NCI-H446 (cell line): ENCODE results near the gene LETM1.

ENCODE experiments used
- DNase-seq, 2 experiments: peaks; one replicate each; lab custom pipeline; 2025; lab: John Stamatoyannopoulos, UW

LETM1 gene

GRCh38 chr4:1826531-1827350 is 29.2 kb downstream of the LETM1 start:
- no peak for DNase-seq

- DNase-seq: no peak
Observed at GRCh38 chr4:1825326-1825725, 30.6 kb downstream of the LETM1 start.

DNA sequence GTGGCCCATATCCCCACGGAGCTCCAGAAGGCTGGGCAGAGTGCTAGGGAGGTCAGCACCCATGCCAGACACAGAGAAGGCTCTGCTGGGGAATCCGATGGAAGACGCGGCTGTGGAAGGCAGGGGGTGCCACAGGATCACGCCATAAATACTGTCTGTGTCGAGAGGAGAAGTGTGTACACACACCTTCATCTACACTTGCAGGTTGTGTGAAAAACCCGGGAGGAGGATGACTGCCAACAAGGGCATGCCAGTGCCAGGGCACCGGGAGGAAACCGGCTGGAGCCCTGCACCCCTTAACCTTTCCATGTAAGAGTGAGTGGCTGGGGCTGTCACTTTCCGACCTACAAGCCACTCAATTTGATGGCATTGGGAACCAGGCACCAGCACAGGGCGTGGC is 31.2 kb downstream of the LETM1 start:
- no peak for DNase-seq

DNA sequence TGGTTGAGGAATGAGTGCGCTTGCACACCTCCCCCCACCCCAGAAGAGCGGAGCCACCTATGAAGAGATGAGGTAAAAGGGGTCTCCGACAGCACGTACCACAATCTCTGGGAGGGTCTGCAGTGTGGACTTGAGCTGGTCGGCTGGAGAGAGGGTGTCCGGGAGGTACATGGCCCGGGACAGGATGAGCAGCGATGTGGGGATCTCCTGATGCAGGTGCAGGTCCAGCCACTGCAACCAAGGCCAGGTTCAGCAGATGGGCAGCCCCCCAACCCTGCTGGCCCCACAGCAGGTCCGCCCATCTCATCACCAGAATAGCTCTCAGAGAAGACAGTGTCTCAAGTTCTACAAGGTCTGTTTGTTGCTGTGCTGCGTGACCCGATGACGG is 32.4 kb downstream of the LETM1 start:
- DNase-seq: no peak

DNA sequence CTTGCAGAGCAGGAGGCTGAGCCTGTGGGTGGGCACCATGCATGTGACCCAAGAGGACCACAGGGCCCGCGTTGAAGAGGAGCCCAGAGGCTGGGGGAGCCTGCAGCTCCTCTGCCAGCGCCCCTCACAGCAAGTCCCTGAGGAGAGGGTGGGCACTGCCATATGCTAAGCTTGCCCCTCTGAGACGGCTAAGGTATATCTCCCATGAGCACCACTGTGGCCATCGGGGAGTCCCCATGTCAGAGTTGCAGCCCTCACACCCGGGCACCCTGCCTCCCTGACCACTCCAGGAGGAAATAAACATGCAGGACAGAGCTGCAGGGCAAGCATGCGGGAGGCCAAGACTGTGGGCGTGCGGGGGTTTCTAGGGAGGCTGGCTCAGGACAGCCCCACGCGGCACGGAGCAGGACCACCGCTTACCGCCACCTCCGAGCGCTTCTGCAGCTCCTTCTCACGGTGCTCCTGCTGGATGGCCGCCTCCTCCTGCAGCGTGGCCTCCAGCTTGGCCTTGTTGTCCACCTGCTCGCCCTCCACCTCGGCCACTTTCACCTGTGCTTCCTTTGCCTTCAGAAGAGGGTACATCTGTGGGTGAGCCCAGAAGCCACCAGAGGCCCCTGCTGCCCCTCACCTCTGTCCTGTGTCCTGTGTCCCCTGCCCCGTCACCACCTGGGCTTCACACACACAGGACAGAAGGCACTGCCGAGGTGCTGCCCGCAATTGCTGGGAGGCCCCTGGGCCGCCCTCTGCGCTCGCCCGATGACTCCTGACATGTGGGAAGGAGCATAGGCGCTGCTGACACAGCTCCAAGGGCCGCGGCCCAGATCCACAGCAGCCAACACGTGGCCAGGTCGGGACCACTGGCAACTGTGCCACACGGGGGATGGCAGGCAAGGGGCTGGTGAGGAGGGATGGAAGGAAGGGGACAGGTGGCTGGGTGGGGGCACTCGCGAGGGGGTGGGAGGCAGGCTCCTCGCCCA is 33.1 kb downstream of the LETM1 start:
- no peak for DNase-seq

- no peak for DNase-seq
Observed at GRCh38 chr4:1821679-1822567, 34.0 kb downstream of the LETM1 start.

GRCh38 chr4:1819816-1820215 is 36.1 kb downstream of the LETM1 start:
- no peak for DNase-seq

DNA sequence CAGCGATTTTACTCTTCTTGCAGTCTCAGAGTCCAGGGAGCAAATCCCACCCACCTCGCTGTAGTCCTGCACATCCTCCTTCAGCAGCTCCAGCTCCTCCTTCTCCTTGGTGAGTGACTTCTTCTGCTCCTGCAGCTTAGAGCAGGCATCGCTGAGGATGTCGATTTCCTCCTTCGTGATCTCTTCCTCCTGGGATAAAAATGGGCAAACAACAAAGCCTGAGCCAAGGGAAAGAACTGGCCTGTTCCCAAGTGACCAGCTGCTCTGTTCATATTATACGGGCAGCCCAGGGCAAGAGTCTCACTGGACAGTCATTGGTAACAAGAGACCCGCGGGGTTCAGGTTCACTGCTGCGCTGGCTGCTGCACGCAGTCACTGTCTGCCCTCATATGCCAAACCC is 36.7 kb downstream of the LETM1 start:
- no peak for DNase-seq

GRCh38 chr4:1815997-1816860 is 39.7 kb downstream of the LETM1 start:
- DNase-seq: no peak

- DNase-seq: no peak
Observed at GRCh38 chr4:1815096-1815996, 40.6 kb downstream of the LETM1 start.

- no peak for DNase-seq
Observed at GRCh38 chr4:1814453-1814852, 41.5 kb downstream of the LETM1 start.

DNA sequence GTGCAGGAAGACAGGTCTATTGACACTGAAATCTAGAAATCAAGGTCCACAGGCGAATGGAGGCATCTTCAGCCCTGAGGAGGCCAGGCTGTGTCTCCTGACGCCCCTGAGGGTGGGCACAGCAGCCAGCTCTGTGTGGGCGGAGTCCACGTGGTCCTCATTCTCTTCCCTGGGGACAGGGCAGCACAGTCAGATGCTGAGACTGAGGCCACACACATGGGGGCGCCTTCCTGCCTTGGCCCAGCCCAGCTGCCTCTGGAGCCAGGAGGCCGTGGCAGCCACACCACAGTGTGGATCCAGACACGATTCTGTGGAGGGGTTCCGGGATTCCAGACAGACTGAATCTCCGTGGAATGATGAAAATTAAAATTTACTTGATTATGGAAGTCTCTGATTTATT is 42.0 kb downstream of the LETM1 start:
- no peak for DNase-seq

DNA sequence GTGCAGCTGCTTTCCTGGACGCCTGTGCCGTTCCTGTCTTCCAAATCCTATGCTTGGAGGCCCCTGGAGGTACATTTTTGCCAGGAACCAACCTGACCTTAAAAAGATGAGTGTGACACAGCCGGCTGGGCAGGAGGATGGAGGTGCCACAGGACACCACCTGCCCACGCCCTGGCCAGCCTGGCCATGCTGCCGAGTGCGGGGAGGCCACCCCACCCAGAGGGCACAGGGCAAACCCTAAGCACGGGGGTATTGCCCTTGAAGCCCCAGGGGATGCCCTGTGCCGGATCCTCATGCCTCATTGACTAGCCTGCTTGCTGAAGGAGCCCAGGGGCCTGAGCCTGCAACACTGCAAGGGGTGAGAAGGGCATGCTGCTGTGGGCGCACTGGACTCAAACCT is 42.7 kb downstream of the LETM1 start:
- no peak for DNase-seq

GRCh38 chr4:1812720-1813119 is 43.2 kb downstream of the LETM1 start:
- DNase-seq: no peak

DNA sequence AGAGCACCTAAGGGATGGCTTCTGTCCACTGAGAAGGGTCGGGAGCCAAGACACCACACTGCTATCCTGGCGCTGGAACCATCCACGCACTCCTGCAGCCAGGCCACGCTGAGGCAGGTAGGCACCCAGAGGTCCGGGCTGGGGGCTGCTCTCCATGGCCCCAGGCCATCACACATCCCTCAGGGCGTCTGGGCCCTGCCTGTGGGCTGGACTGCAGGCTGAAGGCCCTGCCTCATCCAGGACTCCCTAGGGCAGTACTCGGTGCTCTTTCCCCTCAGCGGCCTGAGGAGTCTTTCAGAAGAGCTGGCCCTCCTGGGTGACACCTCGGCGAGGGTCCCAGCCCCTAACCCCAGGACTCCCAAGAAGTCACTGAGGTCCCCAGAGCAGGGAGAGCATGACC is 45.2 kb downstream of the LETM1 start:
- no peak for DNase-seq

DNA sequence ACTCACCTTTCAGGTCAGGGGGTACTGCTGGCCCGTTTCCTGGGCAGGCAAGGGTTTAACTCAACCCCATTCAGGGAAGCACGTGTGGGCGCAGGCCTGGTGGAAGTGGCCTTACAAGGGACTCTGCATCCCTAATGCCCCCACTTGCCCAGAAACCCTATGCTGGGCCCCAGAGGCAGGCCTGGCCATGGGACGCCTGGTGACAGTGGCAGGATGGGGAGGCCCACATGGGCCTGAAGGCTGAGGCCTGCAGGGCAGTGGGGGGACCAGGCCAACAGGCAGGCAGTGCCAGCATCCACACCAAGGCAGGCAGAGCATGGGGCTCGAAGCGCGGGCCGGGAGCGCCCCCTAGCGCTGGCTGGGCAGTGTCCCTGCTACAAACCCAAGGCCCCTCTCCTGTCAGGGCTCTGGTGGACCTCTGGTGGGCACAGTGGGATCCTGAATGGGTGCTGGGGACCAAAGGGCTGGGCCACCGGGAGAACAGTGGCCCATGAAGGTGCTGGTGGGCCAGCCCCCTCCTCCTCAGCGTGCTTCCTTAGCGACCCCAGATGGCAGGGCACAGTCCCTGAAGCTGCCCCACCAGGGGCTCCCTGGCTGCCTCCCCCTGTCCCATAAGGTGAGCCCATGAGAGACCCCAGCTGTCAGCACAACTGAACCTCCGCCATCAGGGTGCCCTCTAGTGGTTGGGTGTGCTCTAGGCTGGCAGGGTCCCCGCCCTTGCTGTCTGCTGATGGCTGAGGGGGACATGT is 46.0 kb downstream of the LETM1 start:
- peak in 1 of 2 experiments; percentile 56 for DNase-seq

DNA sequence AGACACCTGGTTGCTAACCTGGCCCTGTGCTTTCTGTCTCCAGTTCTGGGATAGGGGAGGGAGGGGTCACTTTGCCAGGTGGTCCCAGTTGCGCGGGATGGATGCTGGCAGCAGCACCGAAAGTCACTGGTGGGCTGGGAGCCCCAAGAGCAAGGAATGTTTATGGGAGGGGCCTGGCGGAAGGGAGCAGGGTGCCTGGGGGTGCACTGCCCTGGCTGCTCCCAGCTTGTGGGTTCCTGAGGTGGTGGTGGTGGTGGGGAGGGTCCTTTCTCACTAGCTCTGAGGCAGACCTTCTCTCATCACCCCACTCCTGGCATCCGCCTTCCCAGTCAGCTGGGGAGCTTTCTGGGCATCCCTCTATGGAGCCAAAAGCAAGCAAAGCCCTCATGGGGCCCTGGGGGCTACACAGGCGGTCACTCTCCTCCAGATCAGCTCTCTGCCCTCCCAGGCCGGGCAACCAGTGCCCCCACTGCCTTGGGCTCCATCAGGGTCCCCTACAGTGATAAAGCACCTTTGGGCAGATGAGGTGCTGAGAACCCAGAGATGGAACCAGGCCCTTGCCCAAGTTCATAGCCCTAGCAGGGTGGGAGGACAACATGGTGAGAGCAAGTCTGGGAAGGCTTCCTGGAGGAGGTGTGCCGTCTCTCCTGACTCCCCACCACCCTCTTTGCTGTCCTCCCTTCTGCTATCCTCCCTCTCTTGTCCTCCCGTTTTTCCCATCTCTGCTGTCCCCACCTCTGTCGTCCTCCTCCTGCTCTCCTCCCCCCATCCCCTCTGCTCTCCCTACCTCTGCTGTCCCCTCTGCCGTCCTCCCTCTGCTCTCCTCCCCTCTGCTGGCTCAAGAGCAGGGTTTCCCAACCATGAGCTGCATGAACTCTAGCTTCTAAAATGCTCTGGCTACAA is 46.9 kb downstream of the LETM1 start:
- DNase-seq: no peak

- no peak for DNase-seq
Observed at GRCh38 chr4:1808396-1808795, 47.6 kb downstream of the LETM1 start.
